ENCODE results near the gene TVP23A. TPM values are rescaled to one million over a fixed set of nuclear protein-coding genes. Genes with fewer than 3 reads are reported as not detected.
"Not testable (repeated sequence)": the region's sequence is repeated elsewhere in the genome, so short reads cannot be mapped to it uniquely, and the experiment has no call there.

The TVP23A gene
- total RNA-seq, 1 experiment from 2014 or later = not detected

- no peak for DNase-seq (ENCODE audit: extremely low read depth, low read depth)
Measured at GRCh38 chr16:10806698-10807097, 11.9 kb downstream of the TVP23A start.

- DNase-seq (ENCODE audit: extremely low read depth, low read depth) = no peak
Measured at GRCh38 chr16:10805334-10805733, 13.3 kb downstream of the TVP23A start.

- no peak for DNase-seq (ENCODE audit: extremely low read depth, low read depth)
Measured at GRCh38 chr16:10799736-10800135, 18.9 kb downstream of the TVP23A start.

- no peak for DNase-seq (ENCODE audit: extremely low read depth, low read depth)
Measured at GRCh38 chr16:10791048-10791447, 27.5 kb downstream of the TVP23A start.

- DNase-seq (ENCODE audit: extremely low read depth, low read depth) = not testable (repeated sequence)
Measured at GRCh38 chr16:10788630-10789029, 30.0 kb downstream of the TVP23A start.

DNA sequence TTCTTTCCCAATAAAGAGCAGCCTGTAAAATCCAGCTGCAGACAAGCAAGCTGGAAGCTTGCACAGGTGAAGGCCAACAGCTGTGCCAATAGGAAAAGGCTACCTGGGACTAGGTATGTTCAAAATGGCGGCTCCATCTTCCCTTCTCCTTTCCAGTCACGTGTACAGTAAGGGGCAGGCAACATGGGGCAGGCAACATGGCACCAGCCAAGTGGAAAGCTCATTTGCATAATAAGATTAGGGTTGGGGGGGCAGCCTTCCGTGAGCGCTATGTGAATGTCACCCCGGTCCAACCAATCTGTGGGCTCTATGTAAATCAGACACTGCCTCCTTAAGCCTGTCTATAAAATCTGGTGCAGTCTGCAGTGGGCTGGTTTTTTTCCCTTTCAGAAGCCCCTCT, 31.3 kb downstream of the TVP23A start:
- no peak for DNase-seq (ENCODE audit: extremely low read depth, low read depth)

- no peak for DNase-seq (ENCODE audit: extremely low read depth, low read depth)
Measured at GRCh38 chr16:10782628-10783027, 36.0 kb downstream of the TVP23A start.

DNA sequence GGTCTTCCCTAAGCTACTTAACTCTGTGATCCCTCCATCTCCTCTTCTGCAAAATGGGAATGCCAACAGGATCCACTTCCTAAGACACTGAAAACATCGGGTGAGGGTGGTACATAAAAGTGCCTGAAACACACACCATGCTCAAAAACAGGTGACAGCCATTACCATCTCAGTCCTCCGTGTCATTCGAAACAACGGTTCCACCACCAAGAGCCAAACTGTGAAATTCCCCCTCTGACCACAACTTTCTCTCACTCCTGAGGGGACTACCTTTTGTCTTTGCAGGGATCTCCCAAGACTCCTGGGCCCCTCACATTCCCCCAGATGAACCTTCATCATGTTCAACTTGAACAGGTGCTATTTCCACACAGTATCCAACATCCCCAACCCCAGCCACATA, 38.0 kb downstream of the TVP23A start:
- DNase-seq (ENCODE audit: extremely low read depth, low read depth) = no peak

DNA sequence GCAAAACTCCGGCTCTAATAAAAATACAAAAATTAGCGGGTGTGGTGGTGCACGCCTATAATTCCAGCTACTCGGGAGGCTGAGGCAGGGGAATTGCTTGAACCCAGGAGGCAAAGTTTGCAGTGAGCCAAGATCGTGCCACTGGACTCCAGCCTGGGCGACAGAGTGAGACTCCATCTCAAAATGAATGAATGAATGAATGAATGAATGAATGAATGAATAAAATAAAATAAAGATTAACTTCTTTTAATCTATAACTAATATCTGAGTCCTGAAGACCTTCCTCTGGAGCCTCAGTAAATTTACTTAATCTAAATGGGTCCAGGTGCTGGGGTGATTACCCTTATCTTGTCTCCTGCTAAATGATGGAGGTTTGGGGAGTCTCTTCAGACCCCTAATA, 38.7 kb downstream of the TVP23A start:
- DNase-seq (ENCODE audit: extremely low read depth, low read depth) = not testable (repeated sequence)

GRCh38 chr16:10777356-10777755, 41.2 kb downstream of the TVP23A start:
- DNase-seq (ENCODE audit: extremely low read depth, low read depth) = no peak

DNA sequence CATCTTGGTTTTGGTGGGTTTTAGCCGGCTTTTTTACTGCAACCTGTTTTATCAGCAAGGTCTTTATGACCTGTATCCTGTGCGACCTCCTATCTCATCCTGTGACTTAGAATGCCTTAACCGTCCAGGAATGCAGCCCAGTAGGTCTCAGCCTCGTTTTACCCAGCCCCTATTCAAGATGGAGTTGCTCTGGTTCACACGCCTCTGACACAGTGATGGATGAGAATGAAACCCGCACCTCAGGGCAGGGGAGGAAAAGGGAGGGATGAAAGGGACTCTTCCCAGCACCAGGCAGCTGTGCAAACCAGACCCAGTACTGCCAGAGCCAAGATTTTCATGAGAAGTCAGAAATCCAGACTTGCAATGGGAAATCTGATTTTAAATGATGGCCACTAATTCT, 41.7 kb downstream of the TVP23A start:
- not testable (repeated sequence) for DNase-seq (ENCODE audit: extremely low read depth, low read depth)

GRCh38 chr16:10776280-10776679, 42.3 kb downstream of the TVP23A start:
- DNase-seq (ENCODE audit: extremely low read depth, low read depth) = no peak

GRCh38 chr16:10770907-10771306, 47.7 kb downstream of the TVP23A start:
- no peak for DNase-seq (ENCODE audit: extremely low read depth, low read depth)

DNA sequence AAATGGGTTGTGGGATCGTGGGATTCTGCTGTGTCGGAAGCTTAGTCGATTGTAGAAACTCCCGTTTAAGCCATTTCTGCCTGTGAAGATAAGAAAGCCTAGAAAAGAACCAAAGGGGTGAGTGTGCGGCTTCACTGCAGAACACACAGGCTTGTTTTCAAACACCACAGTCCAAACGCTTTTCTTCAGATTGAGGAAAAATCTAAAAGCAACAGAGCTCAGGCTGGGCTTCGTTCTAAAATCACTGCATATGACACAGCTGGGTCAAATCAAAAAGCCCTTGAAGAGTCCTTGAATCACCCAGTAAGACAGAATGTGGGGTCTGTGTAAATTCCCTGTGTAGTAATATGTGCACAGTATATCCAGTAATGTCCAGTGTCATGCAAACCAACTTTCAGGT, 49.2 kb downstream of the TVP23A start:
- DNase-seq (ENCODE audit: extremely low read depth, low read depth) = no peak

GRCh38 chr16:10767127-10767526, 51.5 kb downstream of the TVP23A start:
- DNase-seq (ENCODE audit: extremely low read depth, low read depth) = no peak

DNA sequence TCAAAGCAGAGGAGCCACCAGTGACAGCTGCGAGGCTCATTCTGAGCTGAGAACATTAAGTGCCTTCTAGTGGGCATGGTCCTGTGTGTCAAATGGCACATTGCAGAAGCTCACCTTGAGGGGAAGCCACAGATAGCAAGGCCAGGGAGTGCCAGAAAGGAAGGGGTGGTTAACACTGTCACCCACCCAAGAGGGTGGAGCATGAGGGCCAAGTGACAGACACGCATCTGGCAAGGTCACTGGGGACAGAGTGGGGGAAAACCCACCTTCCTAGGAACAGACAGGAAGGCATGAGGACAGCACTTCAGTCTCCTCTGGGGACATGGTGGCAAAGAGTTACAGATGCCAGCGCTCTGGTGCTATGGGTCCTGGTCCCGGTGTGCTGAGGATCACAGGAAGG, 52.8 kb downstream of the TVP23A start:
- no peak for DNase-seq (ENCODE audit: extremely low read depth, low read depth)

DNA sequence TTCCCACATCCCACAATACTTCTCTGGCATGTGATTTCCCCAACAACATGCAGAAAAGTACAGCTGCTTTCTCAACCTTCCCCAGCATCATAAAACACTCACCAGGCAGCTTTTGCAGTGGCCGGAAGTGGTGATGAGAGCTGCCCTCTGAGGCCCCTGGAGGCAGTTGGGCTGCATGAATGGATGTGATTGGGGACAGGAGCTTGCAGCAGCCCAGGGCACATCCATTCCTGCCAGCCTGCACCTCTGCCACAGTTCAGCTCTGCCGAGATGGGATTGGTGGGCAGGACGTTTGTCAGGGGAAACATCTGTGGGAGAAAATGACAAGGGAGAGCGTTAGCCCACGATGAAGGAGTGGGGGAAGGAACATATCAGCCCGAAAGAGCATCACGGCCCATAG, 55.1 kb downstream of the TVP23A start:
- DNase-seq (ENCODE audit: extremely low read depth, low read depth) = no peak

DNA sequence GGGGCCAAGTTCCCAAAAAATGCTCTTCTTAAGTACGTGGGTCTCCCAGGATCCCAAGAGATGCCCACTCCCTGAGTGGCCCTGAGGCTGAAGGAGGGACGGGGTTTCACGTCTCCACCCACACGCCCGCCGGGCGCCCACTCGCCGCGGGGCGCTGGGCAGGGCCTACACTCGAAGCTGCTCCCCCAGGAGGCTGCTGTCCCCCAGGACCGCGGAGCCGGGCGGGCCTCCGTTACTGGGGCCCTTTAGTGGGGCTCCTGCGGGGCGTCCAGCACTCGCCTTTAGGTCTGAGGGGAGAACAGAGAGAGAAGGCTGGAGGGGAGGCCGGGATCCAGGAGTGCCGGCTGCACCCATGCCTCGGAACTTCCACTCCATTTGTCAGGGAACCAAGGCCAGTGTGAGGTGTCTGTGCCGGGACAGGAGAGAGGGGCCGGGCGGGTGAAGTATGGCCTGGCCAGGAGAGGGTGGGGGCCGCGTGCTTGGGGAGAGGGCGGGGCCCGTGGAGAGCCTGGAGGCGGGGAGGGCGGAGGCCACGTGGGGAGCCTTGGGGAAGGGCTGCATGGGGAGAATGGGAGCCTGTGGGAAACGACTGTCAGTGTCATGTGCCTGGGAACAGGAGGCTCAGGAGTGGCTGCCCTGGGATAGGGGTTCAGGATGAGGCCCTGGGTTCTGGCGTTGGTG, 56.1 kb downstream of the TVP23A start:
- no peak for DNase-seq (ENCODE audit: extremely low read depth, low read depth)

DNA sequence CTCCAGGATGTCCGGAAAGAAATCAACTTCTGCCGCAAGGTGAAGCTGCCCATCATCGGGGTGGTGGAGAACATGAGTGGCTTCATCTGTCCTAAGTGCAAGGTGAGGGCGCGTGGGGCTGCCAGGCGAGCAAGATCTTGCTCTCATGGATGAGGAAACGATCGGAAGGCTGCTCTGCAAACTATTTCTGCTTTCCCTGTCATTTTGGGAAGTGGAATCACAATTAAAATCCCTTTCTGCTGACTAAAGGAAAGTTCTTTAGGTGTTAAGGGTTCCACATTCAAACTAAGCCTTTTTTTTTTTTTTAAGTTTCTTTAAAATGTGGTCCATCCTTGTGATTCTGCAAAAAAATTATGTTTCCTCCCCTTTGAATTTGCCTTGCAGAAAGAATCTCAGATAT, 57.2 kb downstream of the TVP23A start:
- no peak for DNase-seq (ENCODE audit: extremely low read depth, low read depth)

GRCh38 chr16:10760858-10761257, 57.7 kb downstream of the TVP23A start:
- no peak for DNase-seq (ENCODE audit: extremely low read depth, low read depth)

GRCh38 chr16:10756574-10756973, 62.0 kb downstream of the TVP23A start:
- no peak for DNase-seq (ENCODE audit: extremely low read depth, low read depth)

- no peak for DNase-seq (ENCODE audit: extremely low read depth, low read depth)
Measured at GRCh38 chr16:10754941-10755340, 63.7 kb downstream of the TVP23A start.

DNA sequence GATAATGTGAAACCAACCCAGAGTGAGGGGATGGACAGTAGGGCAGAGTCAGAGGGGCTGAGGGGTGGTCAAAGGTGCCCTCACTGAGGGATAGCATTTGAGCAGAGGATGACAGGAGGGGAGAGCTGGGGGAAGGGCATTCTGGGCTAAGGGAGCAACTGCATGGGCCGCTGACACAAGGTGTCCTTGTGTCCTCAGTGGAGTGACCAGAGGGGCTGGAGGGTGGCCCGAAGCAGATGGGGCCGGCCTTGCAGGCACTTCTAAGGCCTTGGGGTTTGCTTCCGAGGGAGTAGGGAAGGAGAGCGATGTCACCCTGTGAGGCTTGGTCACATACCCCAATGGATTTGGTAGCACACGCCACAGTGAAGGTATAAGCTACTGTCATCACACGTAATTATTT, 64.9 kb downstream of the TVP23A start:
- DNase-seq (ENCODE audit: extremely low read depth, low read depth) = no peak

Data from NCI-H460 (cell line).